ENCODE measurements around the gene TNFRSF1B.
"Not testable (repeated sequence)": the region's sequence is repeated elsewhere in the genome, so short reads cannot be mapped to it uniquely, and the experiment has no call there.

The TNFRSF1B gene

DNA sequence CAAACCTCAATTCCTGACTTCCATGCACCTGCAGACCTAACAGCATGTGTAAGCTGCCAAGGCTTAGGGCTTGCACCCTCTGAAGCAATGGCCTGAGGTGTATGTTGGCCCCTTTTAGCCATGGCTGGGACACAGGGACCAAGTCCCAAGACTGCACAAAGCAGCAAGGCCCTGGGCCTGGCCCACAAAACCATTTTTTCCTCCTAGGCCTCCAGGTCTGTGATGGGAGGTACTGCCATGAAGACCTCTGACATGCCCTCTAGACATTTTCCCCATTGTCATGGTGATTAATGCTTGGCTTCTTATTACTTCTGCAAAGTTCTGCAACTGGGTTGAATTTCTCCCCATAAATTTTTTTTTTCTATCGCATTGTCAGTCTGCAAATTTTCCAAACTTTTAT lies 55.9 kb downstream of the TNFRSF1B start:
- DNase-seq (ENCODE audit: low spot score), result not testable (repeated sequence)

DNA sequence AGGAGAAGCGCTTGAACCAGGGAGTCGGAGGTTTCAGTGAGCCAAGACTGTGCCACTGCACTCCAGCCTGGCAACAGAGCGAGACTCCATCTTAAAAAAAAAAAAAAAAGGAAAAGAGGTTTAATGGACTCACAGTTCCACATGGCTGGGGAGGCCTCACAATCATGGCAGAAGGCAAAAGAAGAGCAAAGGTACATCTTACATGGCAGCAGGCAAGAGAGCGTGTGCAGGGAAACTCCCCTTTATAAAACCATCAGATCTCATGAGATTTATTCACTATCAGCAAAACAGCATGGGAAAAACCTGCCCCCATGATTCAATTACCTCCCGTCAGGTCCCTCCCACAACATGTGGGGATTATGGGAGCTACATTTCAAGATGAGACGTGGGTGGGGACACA lies 57.3 kb downstream of the TNFRSF1B start:
- not testable (repeated sequence) for DNase-seq (ENCODE audit: low spot score)

DNA sequence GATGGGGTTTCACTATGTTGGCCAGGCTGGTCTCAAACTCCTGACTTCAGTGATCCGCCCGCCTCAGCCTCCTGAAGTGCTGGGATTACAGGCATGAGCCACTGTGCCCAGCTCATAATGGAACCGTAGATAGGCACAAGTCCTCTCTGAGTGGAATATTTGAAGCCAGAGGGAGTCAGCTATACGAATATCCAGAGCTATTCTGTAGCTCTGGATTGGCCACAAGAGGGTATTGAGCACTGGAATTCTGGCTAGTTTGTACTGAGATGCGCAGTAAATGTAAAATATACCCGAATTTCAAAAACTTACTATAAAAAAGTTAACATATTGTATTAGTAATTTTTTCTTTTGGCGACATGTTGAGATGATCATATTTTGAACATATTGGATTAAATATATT lies 62.2 kb downstream of the TNFRSF1B start:
- DNase-seq (ENCODE audit: low spot score), result no peak

DNA sequence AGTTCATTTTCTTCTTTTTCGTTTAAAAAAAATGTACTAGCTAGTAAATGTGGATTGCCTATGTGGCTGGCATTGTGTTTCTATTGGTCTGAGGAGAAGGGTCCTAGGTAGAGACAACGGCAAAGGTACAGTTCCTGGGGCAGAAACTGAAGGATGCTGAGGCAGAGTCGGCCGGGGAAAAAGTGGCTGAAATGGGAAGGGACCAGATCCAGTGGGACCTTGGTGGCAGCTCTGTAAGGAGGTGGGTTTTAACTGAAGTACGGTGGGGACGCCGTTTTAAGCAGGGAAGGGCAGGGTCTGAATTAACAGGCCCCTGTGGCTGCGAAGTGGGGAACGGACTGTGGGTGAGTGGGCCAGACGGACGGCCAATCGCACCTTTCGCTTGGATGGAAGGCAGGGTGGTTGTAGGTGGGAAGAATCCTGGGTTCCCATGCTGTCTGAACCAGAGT lies 62.6 kb downstream of the TNFRSF1B start:
- no peak for DNase-seq (ENCODE audit: low spot score)

DNA sequence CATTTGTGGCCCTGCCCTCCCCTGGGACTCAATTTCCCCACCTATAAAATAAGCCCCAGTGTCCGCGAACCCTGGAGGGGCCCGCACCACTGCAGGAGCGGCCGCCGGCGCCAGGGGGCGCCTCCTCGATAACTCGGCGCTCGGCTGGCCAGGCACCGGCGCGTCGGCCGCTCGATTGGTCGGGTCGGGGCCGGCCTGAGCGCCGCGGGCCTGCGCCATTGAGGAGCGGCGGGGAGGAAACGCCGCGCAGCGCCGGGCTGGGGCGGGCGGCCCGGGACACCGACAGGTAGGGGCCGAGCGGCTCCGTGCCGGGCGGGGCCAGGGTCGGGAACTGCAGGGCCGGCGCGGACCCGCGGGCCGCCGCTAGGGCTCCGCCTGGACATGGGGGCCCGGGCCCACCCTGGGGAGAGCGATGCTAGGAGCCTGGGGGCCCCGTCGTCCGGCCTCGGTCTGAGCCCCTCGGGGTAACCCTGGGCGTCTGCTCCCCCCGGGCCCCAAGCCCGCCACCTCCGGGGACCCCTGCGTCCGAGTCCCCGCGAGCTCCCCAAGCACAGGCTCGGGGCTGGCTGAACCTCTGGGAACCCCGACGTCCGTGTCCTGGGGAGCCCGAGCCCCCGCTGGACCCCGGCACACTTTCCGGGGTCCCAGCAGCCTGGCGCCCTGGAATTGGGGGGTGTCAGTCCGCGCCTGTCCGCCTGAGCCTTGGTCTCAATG lies 63.2 kb downstream of the TNFRSF1B start, which contains the start of gene VPS13D:
Gene VPS13D (plus strand): TSS at position 196 of the 714 bp plus-strand sequence. CDS start 4,237 bp downstream, outside the sequence.
- DNase-seq (ENCODE audit: low spot score), result peak; percentile 81

DNA sequence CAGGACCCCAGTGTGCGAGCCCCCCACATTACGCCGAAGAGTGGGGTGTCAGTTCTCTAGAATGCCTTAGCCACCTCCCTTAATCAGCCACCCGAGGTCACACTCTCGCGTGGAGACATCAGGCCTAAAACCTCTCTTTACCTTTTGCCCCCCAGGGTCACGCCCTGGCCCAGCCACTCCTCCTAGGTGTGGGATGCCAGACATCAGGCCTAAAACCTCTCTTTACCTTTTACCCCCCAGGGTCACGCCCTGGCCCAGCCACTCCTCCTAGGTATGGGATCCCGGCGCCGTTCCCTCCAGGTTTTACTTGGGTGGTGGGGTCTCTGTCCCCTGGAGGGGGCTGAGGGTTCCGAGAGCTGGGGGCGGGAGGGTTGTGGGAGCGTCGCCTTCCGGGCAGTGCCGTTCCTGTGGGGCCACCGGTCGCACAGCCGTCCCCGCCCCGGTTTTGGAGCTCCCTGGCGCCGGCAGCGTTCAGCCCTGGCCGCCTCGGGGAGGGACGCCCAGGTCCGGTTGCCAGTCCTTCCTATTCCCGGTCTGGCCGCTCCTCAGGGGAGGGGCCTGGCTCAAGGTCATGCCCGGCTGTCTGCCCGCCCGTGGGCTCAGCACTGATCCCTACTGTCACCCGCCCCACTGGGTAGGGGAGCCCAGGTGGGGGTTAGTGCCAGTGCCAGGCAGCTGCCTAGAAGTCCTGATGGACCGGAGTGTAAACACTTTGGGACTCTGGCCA lies 63.9 kb downstream of the TNFRSF1B start:
- DNase-seq (ENCODE audit: low spot score), result peak; percentile 22

DNA sequence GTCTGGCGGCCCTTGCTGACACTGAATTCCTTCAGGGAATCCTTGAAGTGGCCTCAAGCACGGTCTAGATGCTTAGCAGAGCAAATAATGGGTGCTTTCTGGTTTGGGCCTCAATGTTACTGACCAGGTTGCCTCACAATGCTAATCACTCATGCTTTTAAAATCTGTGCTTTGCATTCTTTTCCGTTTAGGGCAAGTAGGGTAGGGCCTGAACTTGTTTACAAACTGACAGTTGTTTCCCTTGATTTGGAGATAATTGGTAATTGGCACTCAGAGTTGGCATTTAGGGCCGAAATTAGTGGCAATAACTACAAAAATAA lies 64.4 kb downstream of the TNFRSF1B start:
- DNase-seq (ENCODE audit: low spot score), result no peak

DNA sequence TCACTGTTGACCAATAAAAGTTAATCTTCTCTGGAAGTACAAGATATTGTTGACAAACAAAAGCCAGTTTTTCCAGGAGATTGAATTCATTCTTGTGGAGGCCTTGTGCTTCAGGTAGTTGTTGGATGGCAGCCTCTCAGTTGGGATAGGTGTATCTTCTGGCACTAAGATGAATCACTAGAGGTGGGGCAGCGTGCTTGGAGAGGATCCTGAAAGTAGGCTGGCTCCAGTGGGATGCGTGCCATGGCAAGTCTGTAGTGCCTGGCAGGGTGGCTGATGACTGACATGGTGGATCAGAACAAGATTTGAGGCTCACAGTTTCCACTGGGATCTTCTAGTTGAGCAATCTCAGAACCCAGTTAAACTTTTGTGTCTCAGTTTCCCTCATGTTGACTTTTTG lies 65.4 kb downstream of the TNFRSF1B start:
- DNase-seq (ENCODE audit: low spot score), result no peak

DNA sequence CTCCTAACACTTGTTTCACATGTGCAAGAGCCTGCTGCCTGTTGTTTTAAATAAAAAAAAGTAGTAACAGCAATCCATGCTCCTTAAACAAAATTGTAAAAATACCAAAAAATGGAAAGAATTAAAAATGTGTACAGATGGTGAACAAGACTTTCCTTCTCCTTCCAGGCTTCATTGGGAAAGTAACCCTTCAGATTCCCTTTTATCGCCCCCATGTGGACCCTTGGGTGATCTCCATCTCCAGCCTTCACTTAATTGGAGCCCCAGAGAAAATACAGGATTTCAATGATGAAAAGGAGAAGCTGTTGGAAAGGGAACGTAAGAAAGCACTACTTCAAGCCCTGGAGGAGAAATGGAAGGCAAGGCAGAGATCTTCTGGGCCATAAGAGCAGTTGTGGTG lies 77.3 kb downstream of the TNFRSF1B start:
- peak; percentile 25 for DNase-seq (ENCODE audit: low spot score)

DNA sequence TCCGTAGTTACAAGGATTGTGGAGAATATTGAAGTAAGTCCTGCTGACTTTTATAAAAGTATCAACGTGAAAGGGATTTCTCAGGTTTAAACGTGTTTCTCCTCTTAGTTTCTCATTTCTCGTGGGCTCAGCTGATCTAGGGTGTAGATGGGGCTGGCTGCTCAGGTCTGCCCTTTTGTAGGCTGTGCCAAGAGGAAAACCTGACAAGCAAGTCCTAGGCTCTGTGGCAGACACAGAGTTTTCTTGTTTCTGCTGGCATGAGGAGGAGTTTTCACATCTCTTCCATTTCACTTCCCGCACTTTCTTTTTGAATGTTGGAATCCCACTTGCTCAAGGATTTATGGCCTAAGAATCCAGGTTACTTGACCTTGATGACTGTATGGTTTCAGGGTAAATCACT lies 77.8 kb downstream of the TNFRSF1B start:
- DNase-seq (ENCODE audit: low spot score), result no peak

DNA sequence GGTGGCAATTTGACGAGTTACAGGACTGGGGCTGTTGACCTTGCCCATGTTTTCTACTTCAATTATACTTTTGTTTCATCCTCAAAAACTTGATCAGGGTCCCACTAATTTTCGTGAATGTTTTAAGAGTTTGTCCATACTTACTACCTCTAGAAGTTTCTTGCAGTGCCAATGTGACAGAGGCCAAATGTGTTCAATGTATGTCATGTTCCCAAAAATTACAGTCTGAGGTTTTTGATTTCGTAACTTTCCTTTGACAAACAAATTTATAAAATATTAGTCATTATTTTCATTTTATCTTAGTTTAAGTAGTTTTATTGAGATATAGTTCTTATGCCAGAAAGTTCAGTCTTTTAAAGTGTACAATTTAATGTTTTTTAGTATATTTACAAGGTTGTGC lies 78.3 kb downstream of the TNFRSF1B start:
- no peak for DNase-seq (ENCODE audit: low spot score)

DNA sequence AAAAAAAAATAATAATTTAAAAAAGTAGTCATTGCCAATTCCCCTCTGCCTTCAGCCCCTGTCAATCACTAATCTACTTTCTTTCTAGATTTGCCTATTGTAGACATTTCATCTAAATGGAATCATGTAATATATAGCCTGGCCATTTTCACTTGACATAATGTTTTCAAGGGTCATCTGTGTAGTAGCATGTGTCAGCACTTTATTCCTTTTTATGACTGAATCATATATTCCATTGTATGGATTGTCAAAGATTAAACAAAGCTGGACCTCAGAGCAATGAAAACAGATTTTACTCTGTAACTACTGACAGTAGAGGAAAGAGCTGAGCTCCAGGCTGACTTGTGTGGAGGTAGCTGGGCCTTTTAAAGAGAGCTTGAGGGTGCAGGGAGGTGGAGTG lies 78.9 kb downstream of the TNFRSF1B start:
- no peak for DNase-seq (ENCODE audit: low spot score)

DNA sequence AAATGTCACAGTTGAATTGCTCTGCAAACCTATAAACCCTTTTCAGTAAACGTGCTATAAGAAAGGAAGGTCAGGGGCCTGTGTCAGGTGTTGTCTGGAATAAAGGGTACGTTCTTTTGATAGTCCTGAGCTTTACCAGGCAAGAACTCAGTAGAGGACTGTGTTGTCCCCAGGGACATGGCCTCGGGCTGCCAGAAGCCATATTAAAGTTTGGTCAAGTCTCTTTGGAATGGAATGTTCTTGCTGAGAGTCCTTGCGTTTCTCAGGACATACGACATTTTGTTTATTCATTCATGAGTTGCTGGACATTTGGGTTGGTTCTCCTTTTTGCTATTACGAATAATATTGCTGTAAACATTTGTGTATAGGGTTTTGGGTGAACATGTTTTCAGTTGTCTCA lies 79.8 kb downstream of the TNFRSF1B start:
- no peak for DNase-seq (ENCODE audit: low spot score)

DNA sequence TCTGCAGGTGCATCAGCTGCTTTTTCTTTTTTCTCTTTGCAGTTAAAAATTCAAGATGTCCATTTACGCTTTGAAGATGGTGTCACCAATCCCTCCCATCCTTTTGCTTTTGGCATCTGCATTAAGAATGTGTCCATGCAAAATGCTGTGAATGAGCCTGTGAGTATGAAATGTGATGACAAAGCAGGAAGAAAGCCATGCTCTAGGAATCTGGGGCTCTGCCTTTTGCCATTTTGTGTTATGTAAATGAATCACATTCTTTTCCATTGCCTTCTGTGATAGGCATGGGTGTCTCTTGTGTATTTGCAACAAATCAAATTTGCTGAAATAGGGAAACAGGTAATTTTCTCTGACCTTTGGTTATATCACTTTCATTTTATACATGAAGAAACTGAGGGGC lies 82.4 kb downstream of the TNFRSF1B start:
- DNase-seq (ENCODE audit: low spot score), result no peak

DNA sequence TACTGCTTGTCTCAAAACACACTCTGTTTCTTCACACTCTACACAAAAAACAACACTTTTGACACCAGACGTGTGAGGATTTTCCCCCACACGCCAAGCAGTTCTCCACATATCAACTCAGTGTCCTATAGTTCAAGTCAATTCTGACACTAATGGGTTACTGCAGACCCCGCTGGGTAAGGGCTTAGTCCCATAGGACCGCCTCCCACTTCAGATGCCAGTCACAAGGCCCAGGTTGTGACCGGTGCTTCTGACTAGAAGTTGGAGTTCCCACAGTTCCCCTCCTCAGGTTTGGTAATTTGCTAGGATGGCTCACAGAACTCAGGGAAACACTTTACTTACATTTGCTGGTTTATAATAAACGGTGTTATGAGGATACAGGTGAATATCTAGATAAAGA lies 83.0 kb downstream of the TNFRSF1B start:
- DNase-seq (ENCODE audit: low spot score), result no peak

DNA sequence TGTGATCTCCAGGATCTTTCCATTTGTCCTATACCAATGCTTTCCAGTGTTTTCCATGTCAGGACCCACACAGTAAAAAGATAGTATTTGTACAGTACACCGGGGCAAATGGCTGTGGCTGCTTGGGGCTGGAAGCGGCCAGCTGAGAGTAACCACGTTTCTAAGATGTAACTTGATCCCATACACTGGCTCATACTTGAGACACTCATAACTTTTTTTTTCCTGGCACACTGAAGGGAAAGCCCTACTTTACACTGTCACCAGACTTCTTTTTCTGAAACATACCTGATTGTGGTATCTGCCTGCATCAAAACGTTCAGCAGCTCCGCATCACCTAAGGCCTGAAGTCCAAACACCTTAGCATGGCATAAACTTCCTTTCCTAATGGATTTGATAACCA lies 84.7 kb downstream of the TNFRSF1B start:
- DNase-seq (ENCODE audit: low spot score), result no peak

DNA sequence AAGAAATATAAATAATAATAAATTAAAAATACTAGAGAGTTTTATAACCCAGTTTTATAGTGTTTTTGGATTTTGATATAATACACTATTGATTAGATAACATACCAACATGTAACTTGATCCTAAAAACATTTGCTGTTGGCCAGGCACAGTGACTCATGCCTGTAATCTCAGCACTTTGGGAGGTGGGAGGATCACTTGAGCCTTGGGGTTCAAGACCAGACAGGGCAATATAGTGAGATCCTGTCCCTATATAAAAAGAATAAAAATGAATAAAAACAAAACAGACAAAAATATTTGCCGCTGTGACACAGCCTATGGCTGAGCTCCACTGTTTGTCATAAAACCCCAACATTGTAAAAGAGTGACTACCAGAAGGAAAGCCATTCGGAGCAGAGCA lies 89.1 kb downstream of the TNFRSF1B start:
- DNase-seq (ENCODE audit: low spot score), result no peak

DNA sequence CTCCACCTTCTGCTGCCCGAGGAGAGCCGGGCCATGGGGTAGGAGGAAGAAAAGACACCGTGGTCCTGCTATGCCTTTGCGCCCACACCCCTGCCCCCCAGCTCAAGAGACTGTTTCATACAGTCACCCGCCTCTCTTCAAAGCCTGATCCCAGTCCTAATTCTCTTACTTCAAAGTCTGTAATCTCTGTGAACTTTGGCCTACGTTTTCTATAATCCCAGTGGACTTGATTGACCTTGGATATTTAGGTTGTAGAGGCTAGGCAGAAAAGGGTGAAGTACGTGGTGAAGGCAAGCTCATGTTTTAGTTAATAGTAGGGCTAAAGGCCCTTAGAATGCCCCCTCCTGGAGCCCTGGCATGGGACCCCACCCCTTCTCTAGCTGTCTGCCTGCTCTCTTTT lies 91.5 kb downstream of the TNFRSF1B start:
- no peak for DNase-seq (ENCODE audit: low spot score)
